GM18505 (cell line): ENCODE data around the gene SLC2A9.

Source experiments
- ATAC-seq: cut with Tn5 transposase; IDR thresholded peaks from one replicate; pipeline ENCODE4 v1.9.1; 2021; ENCODE audit not compliant: unreplicated experiment
- POLR2A ChIP-seq: IDR thresholded peaks from 4 replicates; pipeline ENCODE4 v1.6.1; 2011; ENCODE audit warnings: borderline replicate concordance; ENCODE audit not compliant: insufficient read depth, insufficient read length; ENCODE audit errors: extremely low read depth

Gene SLC2A9

GRCh38 chr4:10053635-10054453, 32.5 kb upstream of the SLC2A9 start:
- no peak for ATAC-seq
- TF ChIP-seq POLR2A = no peak

- ATAC-seq = no peak
- no peak for TF ChIP-seq POLR2A
Observed at GRCh38 chr4:10051517-10052135, 30.3 kb upstream of the SLC2A9 start.

GRCh38 chr4:10050721-10051120, 29.4 kb upstream of the SLC2A9 start:
- ATAC-seq = no peak
- TF ChIP-seq POLR2A = no peak

- no peak for ATAC-seq
- no peak for TF ChIP-seq POLR2A
Observed at GRCh38 chr4:10050261-10050661, 29.0 kb upstream of the SLC2A9 start.

GRCh38 chr4:10048941-10049697, 27.8 kb upstream of the SLC2A9 start:
- no peak for TF ChIP-seq POLR2A
- ATAC-seq = no peak

- TF ChIP-seq POLR2A = no peak
- no peak for ATAC-seq
Observed at GRCh38 chr4:10047967-10048366, 26.7 kb upstream of the SLC2A9 start.

- ATAC-seq = no peak
- no peak for TF ChIP-seq POLR2A
Observed at GRCh38 chr4:10046471-10046870, 25.2 kb upstream of the SLC2A9 start.

GRCh38 chr4:10045481-10045880, 24.2 kb upstream of the SLC2A9 start:
- ATAC-seq = no peak
- TF ChIP-seq POLR2A = no peak

- TF ChIP-seq POLR2A = no peak
- no peak for ATAC-seq
Observed at GRCh38 chr4:10041036-10041435, 19.7 kb upstream of the SLC2A9 start.

- ATAC-seq = no peak
- no peak for TF ChIP-seq POLR2A
Observed at GRCh38 chr4:10040049-10040892, 19.0 kb upstream of the SLC2A9 start.

- no peak for ATAC-seq
- no peak for TF ChIP-seq POLR2A
Observed at GRCh38 chr4:10036807-10037342, 15.6 kb upstream of the SLC2A9 start.

- no peak for TF ChIP-seq POLR2A
- ATAC-seq = no peak
Observed at GRCh38 chr4:10035130-10035529, 13.8 kb upstream of the SLC2A9 start.
